Occipital lobe (tissue), 2 donors: ENCODE results near the gene TMEM253. TPM values are rescaled to one million over a fixed set of nuclear protein-coding genes. Genes with fewer than 3 reads are reported as not detected.

ENCODE experiments used
- DNase-seq: peaks from one replicate; lab custom pipeline; 2025; lab: John Stamatoyannopoulos, UW
- total RNA-seq: library from RNA; depleted of rRNA; stranded (reverse); fragments of >200 nt; gene quantifications from one replicate; pipeline ENCODE4 v1.2.3, GENCODE V29; 2014

TMEM253 gene
- total RNA-seq, 1 donor from 2014 or later = not detected

DNA sequence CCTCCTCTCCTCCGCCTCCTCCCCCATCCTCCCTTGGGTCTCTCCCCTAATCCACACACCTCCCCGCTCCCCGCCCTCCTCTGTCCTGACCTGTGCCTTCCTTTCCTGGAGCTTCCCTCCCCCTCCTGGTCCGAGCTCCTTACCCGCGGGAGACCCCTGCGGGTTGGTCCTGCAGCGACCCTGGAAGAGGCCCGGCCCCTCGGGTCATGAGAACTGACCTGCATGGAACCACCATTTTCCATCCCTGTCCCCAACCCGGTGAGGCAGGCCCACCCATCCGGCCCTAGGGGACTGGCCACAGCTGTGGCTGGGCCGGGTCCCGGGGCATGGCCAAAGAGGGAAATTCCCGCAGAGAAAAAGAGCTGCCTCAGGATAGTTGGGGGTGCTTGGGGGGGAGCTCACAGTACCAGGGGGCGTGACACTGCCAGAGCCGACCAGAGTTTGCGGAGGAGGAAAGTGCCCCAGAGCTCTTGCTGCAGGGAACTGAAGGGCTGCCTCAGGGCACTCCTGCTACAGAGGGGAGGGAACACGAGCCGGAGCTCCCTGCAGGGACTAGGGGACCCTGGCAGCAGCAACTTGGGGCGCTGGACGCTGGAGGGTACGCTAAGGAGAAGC lies 30.1 kb upstream of the TMEM253 start:
- no peak for DNase-seq

DNA sequence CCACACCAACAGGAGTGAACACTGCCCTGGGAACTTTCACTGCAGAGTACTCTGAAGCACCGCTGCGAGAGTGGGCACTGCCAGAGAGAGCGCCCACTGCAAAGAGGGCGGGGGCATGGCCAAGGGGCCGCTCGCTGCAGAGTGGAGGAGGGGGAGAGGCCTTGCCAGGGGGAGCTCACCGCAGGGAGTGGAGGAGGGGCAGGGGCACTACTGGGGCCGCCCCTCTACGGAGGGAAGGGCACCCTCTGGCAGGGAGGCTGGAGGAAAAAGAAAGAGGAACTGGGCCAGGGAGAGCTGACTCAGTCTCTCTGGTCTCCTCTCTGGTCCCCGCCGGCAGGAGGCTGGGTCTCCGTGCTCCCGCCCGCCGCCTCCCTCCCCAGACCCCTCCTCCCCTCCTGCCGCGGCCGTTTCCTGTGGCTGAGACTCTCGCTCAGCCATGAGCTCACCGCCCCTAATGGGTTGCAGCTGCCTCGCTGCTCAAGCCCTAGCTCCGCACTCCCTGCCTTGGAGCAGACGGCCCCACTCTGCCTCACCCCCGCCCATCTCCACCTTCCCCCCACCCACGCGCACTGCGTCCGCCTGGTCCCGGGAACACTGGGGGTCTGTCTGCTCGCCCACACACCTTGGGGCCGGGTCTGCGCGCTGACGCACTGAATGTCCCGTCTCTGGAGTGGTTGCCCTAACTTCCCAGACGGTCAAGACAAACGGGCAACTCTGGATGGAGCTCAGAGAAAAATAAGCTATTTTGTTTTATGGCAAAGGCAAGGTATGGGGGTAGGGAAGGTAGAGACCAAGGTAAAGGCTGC lies 29.4 kb upstream of the TMEM253 start:
- peak; percentile 63 for DNase-seq

DNA sequence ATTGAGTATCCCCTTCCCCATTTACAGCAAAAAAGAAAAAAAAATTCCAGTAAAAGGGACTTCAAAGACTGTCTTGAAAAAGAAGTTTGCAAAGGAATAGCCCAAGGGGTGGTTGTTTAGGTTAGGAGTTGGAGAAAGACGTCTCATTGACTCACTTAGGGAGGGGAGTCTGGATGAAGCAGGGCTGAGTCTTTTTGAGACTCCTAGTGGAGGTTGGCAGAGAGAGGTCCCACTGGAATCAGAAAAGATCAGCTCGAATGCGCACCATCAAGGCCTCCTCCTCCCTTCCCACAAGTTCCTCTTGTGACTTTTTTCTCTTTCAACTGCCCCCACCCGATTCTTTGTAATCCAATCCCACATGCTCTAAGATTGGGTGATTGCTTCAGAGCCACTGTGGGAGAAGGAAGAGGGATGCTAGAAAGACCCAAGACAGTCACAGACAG lies 28.8 kb upstream of the TMEM253 start:
- DNase-seq = no peak

DNA sequence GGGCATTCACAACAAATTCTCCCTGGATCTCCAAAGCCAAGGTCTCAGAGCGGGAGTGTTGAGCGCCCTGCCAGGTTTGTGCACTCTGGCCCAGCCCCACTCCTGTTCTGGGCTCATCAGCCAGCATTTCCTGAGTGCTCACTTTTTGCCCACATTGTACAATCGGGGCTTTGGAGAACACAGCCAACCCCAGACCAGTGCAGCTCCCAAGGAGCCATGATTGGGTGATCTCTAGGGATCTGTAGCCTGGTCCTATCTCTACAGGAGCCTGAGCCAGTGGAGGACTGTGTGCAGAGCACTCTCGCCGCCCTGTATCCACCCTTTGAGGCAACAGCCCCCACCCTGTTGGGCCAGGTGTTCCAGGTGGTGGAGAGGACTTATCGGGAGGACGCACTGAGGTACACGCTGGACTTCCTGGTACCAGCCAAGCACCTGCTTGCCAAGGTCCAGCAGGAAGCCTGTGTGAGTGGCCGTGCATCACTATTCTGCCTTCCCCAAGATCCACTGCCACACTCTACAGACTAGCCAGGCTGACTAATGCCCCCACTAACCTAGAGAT lies 28.0 kb upstream of the TMEM253 start:
- no peak for DNase-seq

DNA sequence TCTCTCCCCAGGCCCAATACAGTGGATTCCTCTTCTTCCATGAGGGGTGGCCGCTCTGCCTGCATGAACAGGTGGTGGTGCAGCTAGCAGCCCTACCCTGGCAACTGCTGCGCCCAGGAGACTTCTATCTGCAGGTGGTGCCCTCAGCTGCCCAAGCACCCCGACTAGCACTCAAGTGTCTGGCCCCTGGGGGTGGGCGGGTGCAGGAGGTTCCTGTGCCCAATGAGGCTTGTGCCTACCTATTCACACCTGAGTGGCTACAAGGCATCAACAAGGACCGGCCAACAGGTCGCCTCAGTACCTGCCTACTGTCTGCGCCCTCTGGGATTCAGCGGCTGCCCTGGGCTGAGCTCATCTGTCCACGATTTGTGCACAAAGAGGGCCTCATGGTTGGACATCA lies 26.9 kb upstream of the TMEM253 start:
- DNase-seq = no peak

DNA sequence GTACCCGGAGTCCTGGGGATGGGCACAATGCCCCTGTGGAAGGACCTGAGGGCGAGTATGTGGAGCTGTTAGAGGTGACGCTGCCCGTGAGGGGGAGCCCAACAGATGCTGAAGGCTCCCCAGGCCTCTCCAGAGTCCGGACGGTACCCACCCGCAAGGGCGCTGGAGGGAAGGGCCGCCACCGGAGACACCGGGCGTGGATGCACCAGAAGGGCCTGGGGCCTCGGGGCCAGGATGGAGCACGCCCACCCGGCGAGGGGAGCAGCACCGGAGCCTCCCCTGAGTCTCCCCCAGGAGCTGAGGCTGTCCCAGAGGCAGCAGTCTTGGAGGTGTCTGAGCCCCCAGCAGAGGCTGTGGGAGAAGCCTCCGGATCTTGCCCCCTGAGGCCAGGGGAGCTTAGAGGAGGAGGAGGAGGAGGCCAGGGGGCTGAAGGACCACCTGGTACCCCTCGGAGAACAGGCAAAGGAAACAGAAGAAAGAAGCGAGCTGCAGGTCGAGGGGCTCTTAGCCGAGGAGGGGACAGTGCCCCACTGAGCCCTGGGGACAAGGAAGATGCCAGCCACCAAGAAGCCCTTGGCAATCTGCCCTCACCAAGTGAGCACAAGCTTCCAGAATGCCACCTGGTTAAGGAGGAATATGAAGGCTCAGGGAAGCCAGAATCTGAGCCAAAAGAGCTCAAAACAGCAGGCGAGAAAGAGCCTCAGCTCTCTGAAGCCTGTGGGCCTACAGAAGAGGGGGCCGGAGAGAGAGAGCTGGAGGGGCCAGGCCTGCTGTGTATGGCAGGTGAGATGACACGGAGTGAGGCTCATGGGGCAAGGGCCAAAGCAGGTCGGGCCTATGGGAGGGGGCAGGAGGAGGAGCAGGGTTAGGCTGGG lies 26.2 kb upstream of the TMEM253 start:
- DNase-seq = no peak

DNA sequence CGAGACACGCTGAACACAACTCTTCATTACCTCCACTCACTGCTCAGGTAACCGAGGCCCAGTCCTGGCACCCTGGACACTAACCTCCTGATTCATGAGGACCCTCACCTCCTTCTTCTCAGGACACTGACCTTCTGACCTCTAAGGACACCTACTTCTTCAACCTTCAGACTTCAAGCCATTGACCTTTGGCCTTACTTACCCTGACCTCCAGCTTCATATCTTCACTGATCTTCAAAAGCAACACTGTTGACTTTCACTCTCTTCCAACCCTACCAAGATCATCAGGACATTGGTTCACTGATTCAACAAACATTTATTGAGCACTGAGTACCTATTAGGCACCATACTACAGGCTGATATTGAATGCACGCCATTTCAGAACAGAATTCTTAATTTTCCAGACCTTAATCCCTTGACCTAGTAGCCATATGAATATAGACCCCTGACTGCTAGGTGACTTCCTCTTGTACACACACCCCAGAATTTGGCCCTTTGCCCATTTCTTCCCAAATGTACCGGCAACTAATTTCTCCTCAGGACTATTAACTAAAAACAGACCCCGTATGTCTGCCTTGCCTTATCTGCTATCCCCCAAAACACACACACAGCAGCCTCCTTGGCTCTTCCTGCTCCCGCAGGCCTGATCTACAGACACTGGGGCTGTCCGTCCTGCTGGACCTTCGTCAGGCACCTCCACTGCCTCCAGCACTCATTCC lies 25.0 kb upstream of the TMEM253 start:
- no peak for DNase-seq

DNA sequence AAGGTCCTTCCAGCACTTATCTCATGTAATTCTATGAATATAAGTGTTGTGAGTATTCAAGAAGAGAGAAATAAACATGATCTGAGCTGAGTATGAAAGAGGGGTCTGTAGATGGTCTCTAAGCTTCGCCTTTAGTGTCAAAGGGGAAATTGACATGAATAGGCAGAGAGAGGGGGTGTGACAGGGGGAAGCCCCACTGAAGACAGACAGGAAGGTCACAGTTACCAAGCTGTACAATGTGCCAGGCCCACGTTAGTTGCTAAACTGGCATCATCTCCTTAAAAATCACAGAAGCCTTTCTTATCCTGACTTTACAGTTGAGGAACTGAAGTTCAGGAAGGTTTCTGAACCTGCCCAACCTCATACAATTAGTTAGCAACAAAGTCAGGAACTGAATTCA lies 23.2 kb upstream of the TMEM253 start:
- no peak for DNase-seq

DNA sequence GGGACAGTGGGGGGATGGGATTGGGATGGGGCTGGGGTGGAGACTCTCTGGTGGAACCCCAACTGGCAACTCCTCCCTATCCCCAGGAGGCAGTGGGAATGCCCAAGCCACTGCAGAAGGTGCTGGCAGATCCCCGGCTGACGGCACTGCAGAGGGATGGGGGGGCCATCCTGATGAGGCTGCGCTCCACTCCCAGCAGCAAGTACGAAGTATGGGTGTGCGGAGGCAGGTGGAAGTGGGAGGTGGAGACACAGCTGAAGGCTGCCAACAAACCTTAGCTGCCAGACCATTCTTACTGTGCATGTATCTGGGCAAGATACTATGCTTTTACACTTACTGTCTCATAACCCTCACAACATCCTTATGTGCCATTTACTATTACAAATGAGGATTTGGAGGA lies 22.6 kb upstream of the TMEM253 start:
- DNase-seq = peak; percentile 39

DNA sequence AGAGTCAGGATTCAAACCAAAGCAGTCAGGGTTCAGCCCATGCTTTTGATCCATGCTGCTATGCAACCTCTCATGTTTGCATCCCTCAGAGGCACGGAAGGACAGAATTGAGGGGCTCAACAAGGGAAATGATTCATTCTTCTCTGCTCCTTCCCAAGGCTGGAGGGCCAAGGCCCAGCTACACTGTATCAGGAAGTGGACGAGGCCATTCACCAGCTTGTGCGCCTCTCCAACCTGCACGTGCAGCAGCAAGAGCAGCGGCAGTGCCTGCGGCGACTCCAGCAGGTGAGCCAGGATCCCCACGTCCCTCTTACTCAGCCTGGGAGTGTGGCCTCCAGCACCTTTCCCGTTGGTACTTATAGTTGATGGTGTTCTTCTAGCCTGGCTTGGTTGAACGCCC lies 22.1 kb upstream of the TMEM253 start:
- DNase-seq = no peak

DNA sequence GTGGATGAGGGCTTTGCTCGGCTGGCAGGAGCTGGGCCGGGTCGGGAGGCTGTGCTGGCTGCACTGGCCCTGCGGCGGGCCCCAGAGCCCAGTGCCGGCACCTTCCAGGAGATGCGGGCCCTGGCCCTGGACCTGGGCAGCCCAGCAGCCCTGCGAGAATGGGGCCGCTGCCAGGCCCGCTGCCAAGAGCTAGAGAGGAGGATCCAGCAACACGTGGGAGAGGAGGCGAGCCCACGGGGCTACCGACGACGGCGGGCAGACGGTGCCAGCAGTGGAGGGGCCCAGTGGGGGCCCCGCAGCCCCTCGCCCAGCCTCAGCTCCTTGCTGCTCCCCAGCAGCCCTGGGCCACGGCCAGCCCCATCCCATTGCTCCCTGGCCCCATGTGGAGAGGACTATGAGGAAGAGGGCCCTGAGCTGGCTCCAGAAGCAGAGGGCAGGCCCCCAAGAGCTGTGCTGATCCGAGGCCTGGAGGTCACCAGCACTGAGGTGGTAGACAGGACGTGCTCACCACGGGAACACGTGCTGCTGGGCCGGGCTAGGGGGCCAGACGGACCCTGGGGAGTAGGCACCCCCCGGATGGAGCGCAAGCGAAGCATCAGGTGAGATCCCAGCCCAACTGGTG lies 19.2 kb upstream of the TMEM253 start:
- DNase-seq = no peak

DNA sequence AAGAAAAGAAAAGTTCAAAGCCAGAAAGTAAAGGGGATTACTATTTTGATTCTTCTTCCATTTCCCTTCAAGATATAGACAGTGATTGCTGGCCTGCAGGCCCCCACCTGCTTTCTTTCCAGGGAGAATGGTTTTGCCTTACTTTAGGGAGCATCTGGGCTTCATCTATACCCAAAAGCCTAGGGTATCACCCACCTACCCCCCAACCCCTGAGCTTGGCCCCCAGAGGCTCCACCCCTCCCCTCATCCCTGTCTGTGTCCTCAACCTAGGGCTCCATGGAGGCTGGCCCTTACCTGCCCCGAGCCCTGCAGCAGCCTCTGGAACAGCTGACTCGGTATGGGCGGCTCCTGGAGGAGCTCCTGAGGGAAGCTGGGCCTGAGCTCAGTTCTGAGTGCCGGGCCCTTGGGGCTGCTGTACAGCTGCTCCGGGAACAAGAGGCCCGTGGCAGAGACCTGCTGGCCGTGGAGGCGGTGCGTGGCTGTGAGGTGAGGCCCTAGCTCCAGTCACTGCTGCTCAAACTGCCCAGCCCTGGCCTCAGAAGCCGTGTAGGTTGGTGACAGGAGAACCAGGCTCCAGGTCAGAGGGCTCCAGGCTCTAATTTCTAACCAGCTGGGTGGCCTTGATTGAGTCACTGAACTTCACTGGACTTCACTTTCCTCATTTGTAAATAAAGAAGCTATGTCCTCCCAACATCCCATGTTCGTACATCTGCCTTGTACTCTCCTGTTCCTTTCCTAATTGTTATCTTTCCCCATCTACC lies 17.1 kb upstream of the TMEM253 start:
- no peak for DNase-seq

DNA sequence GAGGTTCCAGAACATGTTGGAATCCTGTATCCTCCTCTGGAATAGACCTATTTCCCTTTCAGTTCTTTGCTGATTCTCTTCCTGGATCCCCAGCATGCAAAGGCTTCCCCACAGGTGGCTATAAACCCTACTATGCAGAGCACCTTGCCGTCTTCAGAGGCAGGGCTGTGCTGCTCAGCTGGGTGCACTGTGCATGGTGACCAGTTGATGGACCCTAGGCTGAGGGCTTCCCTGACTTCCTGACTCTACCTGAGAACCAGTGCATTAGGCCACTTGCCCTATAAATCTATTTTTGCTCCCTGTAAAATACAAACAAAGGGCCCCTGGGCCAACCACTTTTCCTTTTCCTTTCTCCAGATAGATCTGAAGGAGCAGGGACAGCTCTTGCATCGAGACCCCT lies 16.5 kb upstream of the TMEM253 start:
- no peak for DNase-seq

DNA sequence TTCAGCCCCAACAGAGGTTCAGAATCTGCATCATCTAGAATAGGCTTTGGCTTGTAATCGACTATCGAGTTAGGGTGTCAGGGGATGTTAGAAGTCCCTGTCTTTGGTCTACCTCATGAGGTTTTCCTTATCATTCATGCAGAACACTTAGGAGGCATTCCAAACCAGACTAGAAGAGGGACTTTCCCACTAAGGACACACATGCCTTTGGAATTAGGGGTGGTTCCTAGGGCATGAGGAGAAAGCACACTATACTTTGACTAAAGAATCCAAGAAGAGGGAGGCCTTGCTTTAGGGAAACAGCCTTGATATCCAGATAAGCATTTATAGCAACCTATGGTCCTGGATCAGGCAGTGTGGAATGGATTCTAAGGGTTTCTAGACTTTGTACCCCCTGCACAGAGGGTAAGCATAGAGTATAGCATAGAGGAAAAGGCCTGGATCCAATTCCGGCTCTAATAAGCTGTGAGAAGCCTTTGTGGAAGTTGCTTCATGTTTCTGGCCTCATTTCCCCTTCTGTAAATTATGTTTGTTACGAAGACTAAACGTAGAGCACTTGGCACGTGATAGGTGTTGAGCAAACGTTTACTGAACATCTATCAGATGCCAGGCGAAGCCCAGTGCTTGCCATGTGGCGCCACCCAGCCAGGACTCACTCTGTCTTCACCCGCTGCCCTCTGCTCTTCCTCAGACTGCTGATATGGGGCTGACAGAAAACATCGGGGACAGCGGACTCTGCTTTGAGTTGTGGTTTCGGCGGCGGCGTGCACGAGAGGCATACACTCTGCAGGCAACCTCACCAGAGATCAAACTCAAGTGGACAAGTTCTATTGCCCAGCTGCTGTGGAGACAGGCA lies 15.6 kb upstream of the TMEM253 start:
- DNase-seq = no peak

DNA sequence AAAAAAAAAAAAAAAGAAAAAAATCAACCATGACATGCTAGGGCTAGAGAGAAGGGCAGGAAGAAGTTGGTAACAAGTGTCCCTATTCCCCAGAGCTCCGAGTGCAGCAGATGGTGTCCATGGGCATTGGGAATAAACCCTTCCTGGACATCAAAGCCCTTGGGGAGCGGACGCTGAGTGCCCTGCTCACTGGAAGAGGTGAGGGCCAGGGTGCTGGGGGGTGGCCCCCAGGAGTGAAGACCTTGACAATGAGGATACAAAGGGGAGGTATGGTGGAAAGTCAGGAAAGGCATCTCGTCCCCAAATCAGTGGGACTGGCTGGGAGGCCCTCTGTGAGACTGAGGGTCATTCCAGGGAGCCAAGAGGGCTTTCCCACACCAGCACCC lies 14.0 kb upstream of the TMEM253 start:
- DNase-seq = no peak

DNA sequence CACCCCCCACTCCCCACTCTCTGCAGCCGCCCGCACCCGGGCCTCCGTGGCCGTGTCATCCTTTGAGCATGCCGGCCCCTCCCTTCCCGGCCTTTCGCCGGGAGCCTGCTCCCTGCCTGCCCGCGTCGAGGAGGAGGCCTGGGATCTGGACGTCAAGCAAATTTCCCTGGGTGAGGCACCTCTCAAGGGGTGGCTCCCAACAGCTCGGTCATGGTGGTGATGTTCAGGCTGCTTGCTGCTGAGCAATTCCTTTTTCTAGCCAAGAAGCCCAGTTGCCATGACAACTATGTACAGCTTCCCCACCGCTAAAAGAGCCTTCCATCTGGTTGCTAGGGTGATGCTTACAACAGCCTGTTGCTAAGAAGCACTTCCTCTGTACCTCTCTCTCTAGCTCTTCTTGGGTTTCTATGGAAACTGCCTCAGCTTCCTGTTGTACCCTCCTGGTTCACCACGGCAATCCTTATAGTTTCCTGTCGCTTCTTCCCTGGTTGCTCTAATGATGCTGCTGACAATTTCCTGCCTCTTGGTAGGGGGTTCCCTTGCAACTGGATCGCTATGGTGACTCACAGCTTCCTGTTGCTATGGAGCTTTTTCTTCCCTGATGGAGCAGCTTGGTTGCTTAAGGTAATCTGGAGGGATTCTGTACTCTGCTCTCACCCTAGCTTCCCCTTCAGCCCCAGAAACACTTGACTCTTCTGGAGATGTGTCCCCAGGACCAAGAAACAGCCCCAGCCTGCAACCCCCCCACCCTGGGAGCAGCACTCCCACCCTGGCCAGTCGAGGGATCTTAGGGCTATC lies 13.4 kb upstream of the TMEM253 start:
- peak; percentile 70 for DNase-seq

DNA sequence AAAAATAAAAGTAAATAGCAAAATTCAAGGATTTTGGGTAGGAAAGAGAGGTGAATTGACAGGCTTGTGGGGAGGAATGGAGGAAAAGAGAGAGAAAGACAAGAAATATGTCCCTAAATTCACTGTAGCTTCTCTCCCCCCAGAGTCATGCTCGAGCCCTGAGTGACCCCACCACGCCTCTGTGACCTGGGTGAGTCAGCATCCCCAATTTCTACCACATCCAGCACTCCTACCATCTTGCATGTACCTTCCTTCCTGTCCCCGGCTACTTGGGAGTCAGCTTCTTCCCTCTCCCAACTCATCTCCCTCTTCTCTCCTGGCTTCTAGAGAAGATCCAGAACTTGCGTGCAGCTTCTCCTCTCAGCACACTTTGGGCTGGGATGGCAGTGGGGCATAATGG lies 12.2 kb upstream of the TMEM253 start:
- no peak for DNase-seq

DNA sequence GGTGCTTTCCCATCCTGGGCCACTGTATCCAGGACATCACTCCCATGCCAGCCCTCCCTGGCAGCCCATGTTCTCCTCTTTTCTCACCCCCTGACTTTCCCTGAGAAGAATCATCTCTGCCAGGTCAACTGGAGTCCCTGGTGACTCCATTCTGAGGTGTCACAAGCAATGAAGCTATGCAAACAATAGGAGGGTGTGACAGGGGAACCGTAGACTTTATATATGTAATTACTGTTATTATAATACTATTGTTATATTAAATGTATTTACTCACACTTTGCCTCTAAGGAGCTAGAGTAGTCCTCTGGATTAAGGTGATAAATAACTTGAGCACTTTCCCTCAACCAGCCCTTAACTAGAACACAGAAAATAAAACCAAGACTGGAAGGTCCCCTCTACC lies 11.6 kb upstream of the TMEM253 start:
- no peak for DNase-seq
